ENCODE results near the gene ZNF304.

The ZNF304 gene

GRCh38 chr19:57342582-57342981 is 8.5 kb upstream of the ZNF304 start:
- no peak for TF ChIP-seq CTCF (IDR thresholded peaks at IDR 0.05; ENCODE audit: insufficient read depth, low read length, poor library complexity, severe bottlenecking)
- Histone ChIP-seq H3K4me3 (replicated peaks; ENCODE audit: low read depth, low read length) (no peak overlapping the region), H3K27me3 (replicated peaks; ENCODE audit: control insufficient read depth, insufficient read depth, low read length) (no peaks in the 10 kb centered on the region)

GRCh38 chr19:57348136-57348535 is 2.9 kb upstream of the ZNF304 start:
- Histone ChIP-seq H3K36me3 (ENCODE audit: control insufficient read depth, insufficient read depth, low read length) (no peaks in the 10 kb centered on the region), H3K4me3 (replicated peaks; ENCODE audit: low read depth, low read length) (no peak overlapping the region), H3K27me3 (replicated peaks; ENCODE audit: control insufficient read depth, insufficient read depth, low read length) (no peaks in the 10 kb centered on the region)
- DNase-seq (ENCODE audit: extremely low read depth, insufficient read length), result no peak
- TF ChIP-seq CTCF (IDR thresholded peaks at IDR 0.05; ENCODE audit: insufficient read depth, low read length, poor library complexity, severe bottlenecking), result no peak

More at GRCh38 chr19:57342582-57342981, 8.5 kb upstream of the ZNF304 start:
- no peaks in the 10 kb centered on the region; the same call in 1 of the 2 replicates for H3K36me3 ChIP-seq (ENCODE audit: control insufficient read depth, insufficient read depth, low read length)
- DNase-seq (ENCODE audit: extremely low read depth, insufficient read length), result no peak

GRCh38 chr19:57351867-57352266 is 796 bp downstream of the ZNF304 start:
- no peak for TF ChIP-seq CTCF (IDR thresholded peaks at IDR 0.05; ENCODE audit: insufficient read depth, low read length, poor library complexity, severe bottlenecking)
- Histone ChIP-seq H3K4me3 (replicated peaks; ENCODE audit: low read depth, low read length) (peak overlapping the region; percentile 98), H3K36me3 (ENCODE audit: control insufficient read depth, insufficient read depth, low read length) (peaks cover 14% of the 10 kb centered on the region), H3K27me3 (replicated peaks; ENCODE audit: control insufficient read depth, insufficient read depth, low read length) (no peaks in the 10 kb centered on the region)
- no peak for DNase-seq (ENCODE audit: extremely low read depth, insufficient read length)

GRCh38 chr19:57355916-57356315 is 4.8 kb downstream of the ZNF304 start:
- Histone ChIP-seq H3K4me3 (replicated peaks; ENCODE audit: low read depth, low read length) (no peak overlapping the region), H3K36me3 (ENCODE audit: control insufficient read depth, insufficient read depth, low read length) (peaks cover 29% of the 10 kb centered on the region), H3K27me3 (replicated peaks; ENCODE audit: control insufficient read depth, insufficient read depth, low read length) (no peaks in the 10 kb centered on the region)
- DNase-seq (ENCODE audit: extremely low read depth, insufficient read length), result no peak
- TF ChIP-seq CTCF (IDR thresholded peaks at IDR 0.05; ENCODE audit: insufficient read depth, low read length, poor library complexity, severe bottlenecking), result no peak

- Histone ChIP-seq H3K36me3 (ENCODE audit: control insufficient read depth, insufficient read depth, low read length) (peaks cover 29% of the 10 kb centered on the region), H3K27me3 (replicated peaks; ENCODE audit: control insufficient read depth, insufficient read depth, low read length) (no peaks in the 10 kb centered on the region), H3K4me3 (replicated peaks; ENCODE audit: low read depth, low read length) (no peak overlapping the region)
- no peak for TF ChIP-seq CTCF (IDR thresholded peaks at IDR 0.05; ENCODE audit: insufficient read depth, low read length, poor library complexity, severe bottlenecking)
- DNase-seq (ENCODE audit: extremely low read depth, insufficient read length), result no peak
Observed at GRCh38 chr19:57357406-57357805, 6.3 kb downstream of the ZNF304 start.

- no peak for TF ChIP-seq CTCF (IDR thresholded peaks at IDR 0.05; ENCODE audit: insufficient read depth, low read length, poor library complexity, severe bottlenecking)
- Histone ChIP-seq H3K27me3 (replicated peaks; ENCODE audit: control insufficient read depth, insufficient read depth, low read length) (no peaks in the 10 kb centered on the region), H3K4me3 (replicated peaks; ENCODE audit: low read depth, low read length) (no peak overlapping the region), H3K36me3 (ENCODE audit: control insufficient read depth, insufficient read depth, low read length) (peaks cover 29% of the 10 kb centered on the region)
- DNase-seq (ENCODE audit: extremely low read depth, insufficient read length), result no peak
Observed at GRCh38 chr19:57359300-57359699, 8.2 kb downstream of the ZNF304 start.

Measured in GM06990 (cell line).